NCI-H226 (cell line): ENCODE measurements around the gene DENND1A.
A peak's percentile ranks its signal among the peaks of the same experiment; 100 is the strongest.
"Not testable (repeated sequence)": the region's sequence is repeated elsewhere in the genome, so short reads cannot be mapped to it uniquely, and the experiment has no call there.

Source experiments
- DNase-seq: peaks from one replicate; pipeline ENCODE4 v3.0.0-alpha.2; 2015

The DENND1A gene

DNA sequence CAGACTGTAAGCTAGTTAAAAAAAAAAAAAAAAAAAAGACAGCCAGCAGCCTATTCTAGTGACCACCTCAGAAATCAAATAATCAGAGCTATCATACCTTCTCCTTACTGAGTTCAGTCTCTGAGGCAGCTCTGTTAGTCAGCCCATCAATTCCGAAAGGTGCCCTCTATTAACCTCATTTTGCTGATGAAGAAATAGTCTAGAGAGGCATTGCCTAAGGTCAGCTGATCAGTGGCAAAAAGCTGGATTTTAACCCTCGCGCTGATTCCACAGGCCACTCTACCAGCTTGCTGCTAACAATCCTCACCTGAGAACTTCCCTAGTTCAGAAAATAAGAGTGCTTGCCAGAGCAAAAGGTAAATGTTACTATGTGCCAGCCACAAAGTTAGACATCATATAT lies 172.0 kb downstream of the DENND1A start:
- DNase-seq: no peak

DNA sequence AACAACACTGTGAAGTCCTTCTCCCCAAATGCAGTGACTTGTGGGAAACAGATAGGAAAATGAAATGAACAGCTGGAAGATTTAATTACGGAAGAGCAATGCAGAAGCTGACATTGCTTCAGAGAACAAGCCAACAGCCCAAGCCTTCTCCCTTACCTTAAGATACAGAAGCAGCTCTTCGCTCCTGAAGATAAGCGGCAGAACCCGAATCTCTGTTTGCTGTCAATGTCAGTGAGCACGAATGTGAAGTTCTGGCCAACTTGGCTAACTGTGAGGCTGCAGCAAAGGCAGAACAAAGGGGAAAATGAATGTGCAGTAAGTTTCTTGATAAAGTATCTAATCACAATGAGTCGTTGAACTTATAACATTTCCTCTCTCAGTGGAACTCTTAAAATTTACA lies 172.4 kb downstream of the DENND1A start:
- no peak for DNase-seq

DNA sequence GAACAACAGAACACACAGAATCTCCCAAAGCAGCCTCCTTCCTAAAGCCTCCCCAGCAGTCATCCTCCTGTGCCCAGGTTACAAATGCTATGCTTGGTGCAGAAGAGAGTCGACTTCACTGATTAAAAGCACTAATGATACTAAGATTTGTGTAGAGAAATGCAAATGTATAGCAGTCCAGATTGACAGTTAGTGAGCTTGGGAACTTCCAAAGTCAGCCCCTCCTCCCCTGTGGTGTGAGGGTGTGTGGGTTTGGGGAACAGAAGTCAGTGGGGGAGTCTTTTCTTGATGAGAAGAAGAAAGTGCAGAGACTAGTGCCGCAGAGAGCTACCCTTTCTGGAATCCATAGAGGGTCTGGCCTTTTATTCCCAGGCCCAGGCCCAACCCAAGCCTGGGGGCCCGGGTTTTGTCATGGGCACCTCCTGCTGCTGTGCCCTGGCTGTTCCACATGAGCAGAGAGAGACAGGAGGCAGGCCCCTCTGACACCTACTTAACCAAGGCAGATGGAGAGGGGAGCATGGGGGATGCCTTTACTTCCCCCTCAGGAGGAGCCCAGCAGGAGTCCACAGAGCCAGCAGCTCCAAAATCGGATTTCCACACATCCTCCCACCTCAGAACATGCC lies 173.3 kb downstream of the DENND1A start:
- DNase-seq: no peak

GRCh38 chr9:123753669-123754258 lies 176.2 kb downstream of the DENND1A start:
- no peak for DNase-seq

DNA sequence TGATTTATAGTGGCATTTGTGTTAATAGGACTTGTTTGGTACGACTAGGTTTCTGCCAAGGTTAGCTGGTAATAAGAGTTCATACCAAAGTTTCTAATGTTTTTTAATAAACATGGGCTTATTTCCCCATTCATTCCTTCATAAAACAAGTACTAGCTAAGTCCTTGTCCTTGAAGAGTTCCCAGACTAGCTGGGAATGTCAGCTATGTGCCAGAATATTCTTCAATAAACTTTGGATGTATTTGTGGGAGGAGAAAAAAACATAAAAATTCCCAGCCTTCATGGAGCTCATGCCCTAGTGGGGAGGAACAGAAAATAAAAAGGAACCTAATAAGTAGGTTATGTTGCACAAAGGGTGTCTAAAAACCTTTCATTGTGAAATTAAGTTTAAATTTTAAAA lies 176.9 kb downstream of the DENND1A start:
- no peak for DNase-seq

DNA sequence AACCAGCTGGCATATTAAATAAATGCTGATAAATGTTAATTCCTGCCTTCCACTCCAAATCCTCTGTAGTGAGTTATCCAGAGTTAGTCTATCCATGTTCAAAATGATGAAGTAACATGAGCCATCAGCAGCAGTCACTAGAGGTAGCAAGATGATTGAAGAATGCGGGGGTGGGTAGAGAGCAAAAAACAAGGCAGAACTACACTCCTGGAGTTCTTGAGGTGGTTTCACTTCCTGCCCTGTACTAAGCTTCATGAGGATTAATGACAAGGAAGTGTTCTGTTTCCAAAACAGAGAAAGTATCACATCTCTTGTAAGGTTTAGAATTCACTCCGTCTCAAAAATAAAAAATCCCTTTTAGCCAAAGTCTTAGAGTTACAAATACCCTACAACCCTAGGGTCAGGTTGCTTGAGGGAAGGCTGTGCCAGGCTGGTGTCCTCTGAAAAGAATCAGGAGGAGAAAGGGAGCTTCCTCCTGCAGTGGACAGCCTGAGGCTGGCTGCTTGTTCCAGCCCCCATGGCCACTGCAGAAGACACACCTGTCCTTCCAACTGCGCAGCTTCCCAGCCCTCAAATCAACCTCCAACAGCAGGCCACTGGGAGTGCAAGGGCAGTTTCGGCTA lies 180.2 kb downstream of the DENND1A start:
- DNase-seq: peak; percentile 23

DNA sequence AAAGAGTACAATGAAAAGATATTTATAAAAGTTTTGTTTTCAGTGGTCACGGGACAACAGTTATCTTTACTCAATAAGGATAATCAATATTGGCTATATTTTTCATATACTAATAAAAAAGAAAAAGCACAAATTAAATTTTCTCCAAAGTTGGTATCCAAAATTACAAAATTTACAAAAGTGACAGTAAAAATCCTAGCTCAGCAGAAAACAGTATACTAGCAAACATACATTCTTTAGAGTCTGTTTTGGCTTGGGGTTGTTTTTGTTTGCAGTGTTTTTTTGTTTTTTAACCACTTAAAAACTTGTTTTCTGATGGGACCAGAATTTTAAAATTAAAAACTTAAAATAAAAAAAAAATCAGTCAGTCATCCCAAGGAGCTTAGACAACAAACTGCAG lies 183.2 kb downstream of the DENND1A start:
- no peak for DNase-seq

GRCh38 chr9:123745933-123746332 lies 184.0 kb downstream of the DENND1A start:
- no peak for DNase-seq

DNA sequence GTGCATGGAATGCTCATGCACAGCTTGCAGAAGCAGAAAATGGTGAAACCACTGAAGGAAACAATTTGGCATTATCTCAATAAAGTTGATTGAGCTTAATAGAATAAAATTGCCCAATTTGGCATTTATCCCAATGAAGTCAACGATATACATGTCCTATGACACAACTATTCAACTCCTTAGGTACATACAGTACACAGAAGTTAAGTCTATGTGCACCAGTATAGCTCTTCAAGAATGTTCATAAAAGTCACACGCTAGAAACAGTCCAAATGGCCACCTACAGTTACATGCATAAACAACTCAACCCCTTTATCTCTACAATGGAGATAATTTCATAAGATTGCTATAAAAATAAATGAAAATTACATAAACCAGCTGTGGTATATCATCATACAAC lies 184.5 kb downstream of the DENND1A start:
- no peak for DNase-seq

DNA sequence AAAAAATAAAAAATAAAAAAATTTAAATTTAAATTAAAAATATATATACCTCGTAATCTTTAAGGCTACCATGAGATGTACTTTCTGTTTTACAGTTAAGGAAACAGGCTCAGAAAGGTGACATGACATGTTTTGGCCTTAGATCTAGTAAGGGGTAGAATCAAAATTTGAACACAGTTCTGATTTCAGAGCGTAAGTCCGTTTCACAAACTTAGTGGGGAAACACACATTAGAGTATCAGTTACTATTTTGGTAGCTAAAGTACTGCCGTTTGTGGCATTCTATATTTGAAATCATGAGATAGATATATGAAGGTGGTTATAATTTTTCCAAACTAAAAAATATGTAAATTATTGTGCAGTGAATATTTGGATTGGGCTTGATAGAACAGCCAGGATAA lies 186.2 kb downstream of the DENND1A start:
- DNase-seq: no peak

GRCh38 chr9:123742009-123742767 lies 187.7 kb downstream of the DENND1A start:
- DNase-seq: no peak

GRCh38 chr9:123741214-123741613 lies 188.7 kb downstream of the DENND1A start:
- no peak for DNase-seq

DNA sequence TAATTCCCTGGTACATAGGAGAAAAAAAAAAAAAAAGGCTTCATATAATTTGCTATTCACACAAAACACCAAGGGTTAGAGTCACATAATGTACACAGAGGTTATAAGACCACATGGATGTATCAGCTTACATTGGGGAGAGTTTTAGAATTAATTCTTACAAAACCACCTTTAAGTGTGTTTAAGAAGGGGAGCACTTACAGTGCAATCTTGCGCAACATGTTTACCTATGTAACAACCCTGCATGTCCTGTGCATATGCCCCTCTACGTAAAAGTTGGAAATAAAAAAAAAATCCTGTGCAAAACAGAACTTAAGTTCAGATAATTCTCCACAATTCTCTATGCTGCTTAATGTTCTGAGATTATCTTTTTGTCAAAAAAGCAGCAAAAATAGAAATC lies 190.0 kb downstream of the DENND1A start:
- no peak for DNase-seq

DNA sequence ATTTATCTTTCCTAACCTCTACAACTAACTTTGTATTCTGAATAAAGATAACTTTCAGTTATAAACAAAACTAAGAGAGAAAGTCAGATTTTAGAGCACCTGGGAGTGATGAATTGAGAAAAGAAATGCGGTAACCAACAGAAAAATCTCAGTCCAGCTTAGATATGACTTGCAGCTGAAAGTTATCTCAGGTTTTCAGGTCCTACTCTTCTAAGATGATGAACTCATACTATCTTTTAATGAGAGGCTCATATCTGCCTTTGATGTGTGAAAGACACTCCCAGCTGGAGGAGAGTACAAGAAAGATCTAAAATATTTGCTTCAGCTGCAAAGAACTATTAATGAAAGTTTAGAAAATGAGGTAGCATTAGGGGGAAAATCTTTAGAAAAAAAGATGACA lies 190.5 kb downstream of the DENND1A start:
- DNase-seq: no peak

DNA sequence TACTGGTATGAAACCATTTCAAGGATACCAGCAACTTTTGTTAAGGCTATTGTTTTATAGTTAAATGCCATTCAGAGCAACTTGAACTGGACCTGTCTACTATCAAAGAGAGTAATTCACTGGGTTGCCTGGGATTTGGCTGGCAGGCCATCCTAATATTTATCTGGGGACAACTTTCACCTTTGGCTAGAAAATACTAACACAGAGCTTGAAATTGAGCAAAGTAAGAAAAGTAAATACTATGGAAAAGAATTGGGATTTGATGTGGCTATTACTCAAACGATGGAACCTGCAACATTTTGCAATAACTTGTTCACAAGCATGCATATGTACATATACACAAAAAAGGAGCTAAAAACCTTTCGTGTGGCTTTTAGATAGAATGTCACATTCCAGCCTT lies 191.3 kb downstream of the DENND1A start:
- no peak for DNase-seq

DNA sequence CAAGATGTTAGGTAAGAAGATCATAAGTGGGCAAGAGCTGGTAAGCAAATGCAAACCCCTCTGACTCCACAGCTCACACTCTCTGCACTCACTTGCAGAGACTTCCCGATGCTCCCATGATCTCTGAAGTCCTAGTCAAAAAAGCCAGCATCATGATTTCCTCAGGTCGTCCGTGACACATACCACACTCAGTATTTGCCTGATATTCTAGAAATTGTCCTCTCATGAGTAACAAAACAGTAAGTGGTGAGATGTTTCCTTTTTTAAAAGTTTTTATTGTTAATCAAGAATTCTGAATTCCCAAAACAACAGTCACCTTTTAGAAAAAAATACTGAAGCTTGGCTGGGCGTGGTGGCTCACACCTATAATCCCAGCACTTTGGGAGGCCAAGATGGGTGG lies 194.6 kb downstream of the DENND1A start:
- no peak for DNase-seq

GRCh38 chr9:123728571-123728970 lies 201.4 kb downstream of the DENND1A start:
- not testable (repeated sequence) for DNase-seq

- DNase-seq: no peak
Measured at GRCh38 chr9:123727332-123727731, 202.6 kb downstream of the DENND1A start.

DNA sequence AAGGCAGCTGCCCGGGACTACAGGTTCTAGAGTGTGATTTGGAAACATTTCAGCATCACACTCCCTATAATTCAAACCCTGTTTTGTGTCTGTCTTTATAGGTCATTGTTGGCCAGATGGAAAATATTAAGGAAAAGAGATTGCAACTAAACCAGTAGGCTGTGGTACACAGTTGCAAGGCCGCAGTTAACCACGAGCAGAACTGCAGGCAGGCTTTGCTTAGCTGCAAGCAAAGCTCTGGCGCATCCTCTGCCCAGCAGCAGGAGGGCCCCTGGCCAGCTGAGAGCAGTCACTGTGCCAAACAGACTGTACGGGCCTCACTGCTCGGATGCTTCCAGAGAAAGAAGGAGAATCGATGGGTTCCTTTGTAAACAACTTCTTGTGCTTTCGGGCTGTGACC lies 204.5 kb downstream of the DENND1A start:
- DNase-seq: no peak

DNA sequence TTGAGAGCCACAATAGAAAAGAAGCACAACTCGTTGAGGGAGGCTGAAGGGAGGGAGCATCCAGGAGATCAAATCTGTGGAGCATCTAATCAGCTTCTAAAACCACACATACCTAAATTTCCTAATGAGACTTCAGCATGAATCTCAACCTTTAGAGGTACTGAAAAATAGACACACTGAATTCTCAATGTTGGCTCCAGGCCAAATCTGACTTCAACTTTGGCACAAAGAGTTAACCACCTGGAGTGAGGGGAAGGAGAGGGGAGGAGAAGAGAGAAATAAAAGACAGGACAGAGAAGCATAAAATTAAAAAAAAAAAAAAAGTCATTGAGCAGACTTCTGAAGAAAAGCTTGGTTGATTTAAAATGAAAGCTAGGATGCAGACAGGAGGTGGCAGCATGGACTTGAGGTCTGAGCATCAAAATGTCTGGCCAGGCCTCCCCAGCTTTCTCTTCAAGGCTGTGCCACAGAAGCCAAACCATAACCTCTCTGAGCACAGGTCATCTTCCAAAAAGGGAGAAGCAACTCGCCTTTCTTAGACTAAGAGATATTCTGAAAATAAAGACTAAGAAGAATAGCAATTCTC lies 205.6 kb downstream of the DENND1A start:
- no peak for DNase-seq

DNA sequence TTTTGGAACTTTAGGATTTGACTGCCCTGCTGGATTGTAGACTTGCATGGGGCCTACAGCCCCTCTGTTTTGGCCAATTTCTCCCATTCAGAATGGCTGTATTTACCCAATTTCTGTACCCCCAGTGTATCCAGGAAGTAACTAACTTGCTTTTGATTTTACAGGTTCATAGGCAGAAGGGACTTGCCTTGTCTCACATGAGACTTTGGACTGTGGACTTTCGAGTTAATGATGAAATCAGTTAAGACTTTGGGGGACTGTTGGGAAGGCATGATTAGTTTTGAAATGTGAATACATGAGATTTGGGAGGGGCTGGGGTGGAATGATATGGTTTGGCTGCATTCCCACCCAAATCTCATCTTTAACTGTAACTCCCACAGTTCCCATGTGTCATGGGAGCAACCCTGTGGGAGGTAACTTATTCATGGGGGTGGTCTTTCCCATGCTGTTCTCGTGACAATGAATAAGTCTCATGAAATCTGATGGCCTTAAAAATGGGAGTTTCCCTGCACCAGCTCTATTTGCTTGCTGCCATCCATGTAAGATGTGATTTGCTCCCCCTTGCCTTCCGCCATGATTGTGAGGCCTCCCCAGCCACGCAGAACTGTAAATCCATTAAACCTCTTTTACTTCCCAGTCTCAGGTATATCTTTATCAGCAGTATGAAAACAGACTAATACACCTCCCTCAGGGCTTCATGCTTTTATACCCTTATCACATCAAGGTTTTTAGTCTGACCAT lies 206.6 kb downstream of the DENND1A start:
- no peak for DNase-seq

GRCh38 chr9:123722378-123722777 lies 207.5 kb downstream of the DENND1A start:
- no peak for DNase-seq

DNA sequence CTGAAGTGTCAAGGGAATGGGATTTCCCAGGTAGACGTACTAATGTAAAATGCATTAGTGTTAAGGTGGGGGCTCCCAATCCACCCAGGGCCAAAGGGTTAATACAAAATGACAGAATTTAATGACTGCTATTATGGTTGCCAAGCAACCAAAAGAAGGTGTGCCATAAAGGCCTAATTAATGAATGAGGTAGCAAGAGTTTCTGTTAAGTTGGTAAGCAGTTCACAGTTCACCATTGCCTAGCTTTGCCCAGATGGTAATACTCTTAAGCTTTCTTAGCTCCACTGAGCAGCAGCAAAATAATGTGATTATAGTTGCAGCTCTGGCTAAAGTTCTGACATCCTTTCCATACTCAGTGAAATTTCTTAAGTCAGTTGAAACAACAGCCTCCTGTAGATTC lies 211.7 kb downstream of the DENND1A start:
- no peak for DNase-seq
